Uterus (tissue), 2 donors: ENCODE measurements around the gene CAPN9.

Experiments used
- POLR2A ChIP-seq, 2 donors: fragments of 450-650 bp; IDR thresholded peaks; one replicate each; pipeline ENCODE4 v1.6.1; 2016; ENCODE audit warnings: antibody characterized with exemption in 2 of 2, mild to moderate bottlenecking in 1 of 2, moderate library complexity in 1 of 2
- TF ChIP-seq, protein P1 (sequence below), 4 experiments: fragments of 200-600 bp in 2 of 4; fragments of 450-650 bp in 2 of 4; sonication (generic) in 2 of 4; IDR thresholded peaks; one replicate each; pipeline ENCODE4 v1.5.1; 2016 to 2019; ENCODE audit warnings: antibody characterized with exemption in 4 of 4, mild to moderate bottlenecking in 2 of 4, moderate library complexity in 1 of 4

DNA sequence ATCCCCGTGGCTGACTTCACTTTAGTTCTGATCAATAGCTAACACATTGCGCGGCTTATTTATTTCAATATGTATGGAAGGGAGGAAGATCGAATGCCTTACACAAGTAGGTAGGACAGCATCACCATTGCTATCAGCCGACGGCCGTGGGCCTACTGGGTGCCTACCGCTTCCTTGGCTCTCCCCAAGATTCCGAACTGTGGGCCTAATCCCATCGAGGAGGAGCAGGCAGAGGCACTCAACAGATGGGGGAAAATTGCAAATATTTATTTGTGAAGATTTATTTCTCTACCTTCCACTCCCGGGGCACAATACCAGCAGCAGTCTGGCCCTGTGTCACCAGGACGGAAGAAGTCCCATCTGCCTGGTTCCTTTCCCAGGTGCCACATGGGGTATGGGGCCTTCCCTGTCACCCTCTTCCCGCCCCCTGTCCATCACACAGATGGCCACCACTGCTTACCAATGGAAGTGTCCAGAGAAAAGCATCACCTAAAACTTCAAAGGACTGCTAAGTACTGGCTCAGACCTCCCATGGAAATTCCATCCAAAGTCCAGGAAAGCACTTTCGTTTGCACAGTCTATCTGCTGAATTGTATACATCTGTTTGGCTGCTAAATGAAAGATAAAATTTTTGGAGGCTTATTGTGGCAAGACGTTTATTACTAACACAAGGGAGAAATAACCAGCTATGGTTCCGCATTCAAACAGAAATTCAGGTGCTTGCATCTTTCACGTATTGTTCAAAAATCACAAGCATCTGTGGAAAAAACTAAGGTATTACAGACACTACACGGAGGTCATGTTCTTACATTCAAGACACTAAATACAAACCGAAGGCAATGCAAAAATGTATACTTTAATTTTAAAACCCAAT, 45.1 kb upstream of the CAPN9 start:
- TF ChIP-seq, protein P1, sequence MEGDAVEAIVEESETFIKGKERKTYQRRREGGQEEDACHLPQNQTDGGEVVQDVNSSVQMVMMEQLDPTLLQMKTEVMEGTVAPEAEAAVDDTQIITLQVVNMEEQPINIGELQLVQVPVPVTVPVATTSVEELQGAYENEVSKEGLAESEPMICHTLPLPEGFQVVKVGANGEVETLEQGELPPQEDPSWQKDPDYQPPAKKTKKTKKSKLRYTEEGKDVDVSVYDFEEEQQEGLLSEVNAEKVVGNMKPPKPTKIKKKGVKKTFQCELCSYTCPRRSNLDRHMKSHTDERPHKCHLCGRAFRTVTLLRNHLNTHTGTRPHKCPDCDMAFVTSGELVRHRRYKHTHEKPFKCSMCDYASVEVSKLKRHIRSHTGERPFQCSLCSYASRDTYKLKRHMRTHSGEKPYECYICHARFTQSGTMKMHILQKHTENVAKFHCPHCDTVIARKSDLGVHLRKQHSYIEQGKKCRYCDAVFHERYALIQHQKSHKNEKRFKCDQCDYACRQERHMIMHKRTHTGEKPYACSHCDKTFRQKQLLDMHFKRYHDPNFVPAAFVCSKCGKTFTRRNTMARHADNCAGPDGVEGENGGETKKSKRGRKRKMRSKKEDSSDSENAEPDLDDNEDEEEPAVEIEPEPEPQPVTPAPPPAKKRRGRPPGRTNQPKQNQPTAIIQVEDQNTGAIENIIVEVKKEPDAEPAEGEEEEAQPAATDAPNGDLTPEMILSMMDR (IDR thresholded peaks at IDR 0.05) = no peak
- TF ChIP-seq POLR2A (IDR thresholded peaks at IDR 0.05) = no peak
